K562 (cell line): ENCODE results near the gene PLCB4. TPM values are rescaled to one million over a fixed set of nuclear protein-coding genes. Genes with fewer than 3 reads are reported as not detected.

Source experiments
- ATF7 ChIP-seq: fragments of 450-650 bp; IDR thresholded peaks from 2 replicates; pipeline ENCODE4 v1.7.1; 2014; ENCODE audit warnings: mild to moderate bottlenecking, moderate library complexity
- BCOR ChIP-seq: fragments of 450-650 bp; IDR thresholded peaks from 2 replicates; pipeline ENCODE4 v1.6.1; 2016
- CBX3 ChIP-seq, 2 experiments: IDR thresholded peaks; 1 replicate in 1 of 2; 2 replicates in 1 of 2; pipeline ENCODE4 v1.6.1; 2012; ENCODE audit warnings: inconsistent platforms in 2 of 2, low read length in 2 of 2, borderline replicate concordance in 1 of 2, control low read depth in 1 of 2
- DMBX1 ChIP-seq: fragments of 250-450 bp; sonication (Bioruptor Pico); IDR thresholded peaks from 2 replicates; pipeline ENCODE4 v1.8.0; 2022; ENCODE audit warnings: inconsistent platforms, mild to moderate bottlenecking, moderate library complexity, borderline replicate concordance
- FOXK1 ChIP-seq: sonication (generic); formaldehyde crosslinking; IDR thresholded peaks from 2 replicates; pipeline ENCODE4 v1.8.0; 2022; ENCODE audit warnings: missing genetic modification reagents, mild to moderate bottlenecking, borderline replicate concordance
- KDM1A ChIP-seq, 2 experiments: fragments of 450-650 bp; IDR thresholded peaks; 2 replicates each; pipeline ENCODE4 v1.6.1; 2016; ENCODE audit warnings: mild to moderate bottlenecking in 2 of 2
- KHSRP ChIP-seq: fragments of 450-650 bp; IDR thresholded peaks from 2 replicates; pipeline ENCODE4 v1.6.1; 2017
- MEIS2 ChIP-seq: fragments of 450-650 bp; IDR thresholded peaks from 2 replicates; pipeline ENCODE4 v1.6.1; 2014; ENCODE audit warnings: mild to moderate bottlenecking; ENCODE audit not compliant: partially characterized antibody
- MTF1 ChIP-seq: fragments of 250-450 bp; sonication (Bioruptor Pico); IDR thresholded peaks from 2 replicates; pipeline ENCODE4 v1.9.0; 2021; ENCODE audit warnings: moderate library complexity, mild to moderate bottlenecking, inconsistent platforms, borderline replicate concordance
- NCOA1 ChIP-seq: fragments of 450-650 bp; IDR thresholded peaks from 2 replicates; pipeline ENCODE4 v1.6.1; 2016; ENCODE audit warnings: low read depth
- NR0B1 ChIP-seq: fragments of 450-650 bp; IDR thresholded peaks from one replicate; pipeline ENCODE4 v1.6.1; 2018; ENCODE audit warnings: mild to moderate bottlenecking, moderate library complexity; ENCODE audit not compliant: partially characterized antibody
- NR4A1 ChIP-seq, 2 experiments: fragments of 250-450 bp in 1 of 2; fragments of 450-650 bp in 1 of 2; sonication (Bioruptor Pico) in 1 of 2; IDR thresholded peaks; 2 replicates each; pipeline versions ENCODE4 v1.4.0 to v1.6.1; 2016 to 2020; ENCODE audit warnings: mild to moderate bottlenecking in 2 of 2, missing compliant biosample characterization in 1 of 2, missing genetic modification characterization in 1 of 2, moderate library complexity in 1 of 2
- PML ChIP-seq: IDR thresholded peaks from 2 replicates; pipeline ENCODE4 v1.6.1; 2012; ENCODE audit warnings: low read length, inconsistent platforms
- RCOR1 ChIP-seq, 2 experiments: IDR thresholded peaks; 2 replicates each; pipeline ENCODE4 v1.6.1; 2012; ENCODE audit warnings: low read depth in 2 of 2, low read length in 2 of 2, borderline replicate concordance in 1 of 2, improper control_type of control experiment in 1 of 2
- SMARCE1 ChIP-seq: fragments of 450-650 bp; IDR thresholded peaks from 2 replicates; pipeline ENCODE4 v1.7.1; 2016; ENCODE audit warnings: mild to moderate bottlenecking
- TBL1XR1 ChIP-seq, 2 experiments: IDR thresholded peaks; 2 replicates each; pipeline ENCODE4 v1.6.1; 2012; ENCODE audit warnings: improper control_type of control experiment in 2 of 2, low read length in 2 of 2, mild to moderate bottlenecking in 1 of 2
- ZMIZ1 ChIP-seq, 2 experiments: fragments of 150-350 bp in 1 of 2; IDR thresholded peaks; 2 replicates each; pipeline ENCODE4 v1.6.1; 2012 to 2016; ENCODE audit warnings: low read depth in 2 of 2, low read length in 2 of 2, mild to moderate bottlenecking in 1 of 2, moderate library complexity in 1 of 2
- ZNF384 ChIP-seq: IDR thresholded peaks from 2 replicates; pipeline ENCODE4 v1.6.1; 2012; ENCODE audit warnings: low read depth, low read length, improper control_type of control experiment
- ZNF696 ChIP-seq: fragments of 250-450 bp; sonication (Bioruptor Pico); conservative IDR thresholded peaks from 2 replicates; pipeline ENCODE4 v1.4.0; 2020; ENCODE audit warnings: mild to moderate bottlenecking, moderate library complexity
- polyA plus RNA-seq, 8 experiments: library from polyadenylated mRNA; depleted of rRNA in 4 of 8; stranded (reverse) in 5 of 8; unstranded in 3 of 8; fragments of >200 nt; fragmentation: Nextera tagmentation in 2 of 8; fragmentation: Illumina TruSeq in 1 of 8; extraction: Ambion mirVana in 2 of 8; extraction: Trizol in 1 of 8; gene quantifications; 2 replicates each; pipeline versions ENCODE4 v1.2.1 to v1.2.3, GENCODE V29; 2011 to 2014; ENCODE audit warnings: inconsistent platforms in 1 of 8, missing spikeins in 1 of 8
- total RNA-seq, 7 experiments: library from RNA; depleted of rRNA in 6 of 7; stranded (reverse); fragments of >200 nt in 6 of 7; fragmentation: Illumina TruSeq in 2 of 7; extraction: Trizol in 2 of 7; gene quantifications; 2 replicates each; pipeline versions ENCODE4 v1.2.1 to v1.2.3, GENCODE V29; 2011 to 2021; ENCODE audit warnings: low replicate concordance in 1 of 7
- TF ChIP-seq, protein P1 (sequence below): sonication (generic); formaldehyde crosslinking; IDR thresholded peaks from 2 replicates; pipeline ENCODE4 v1.8.0; 2022; ENCODE audit warnings: mild to moderate bottlenecking, missing genetic modification reagents

The PLCB4 gene
- total and polyA plus RNA-seq, 9 of the 15 experiments (the other 6 are each of a cell fraction or from before 2014, with no cell fraction given) = 0.20 to 2.9 (median 0.52) TPM

DNA sequence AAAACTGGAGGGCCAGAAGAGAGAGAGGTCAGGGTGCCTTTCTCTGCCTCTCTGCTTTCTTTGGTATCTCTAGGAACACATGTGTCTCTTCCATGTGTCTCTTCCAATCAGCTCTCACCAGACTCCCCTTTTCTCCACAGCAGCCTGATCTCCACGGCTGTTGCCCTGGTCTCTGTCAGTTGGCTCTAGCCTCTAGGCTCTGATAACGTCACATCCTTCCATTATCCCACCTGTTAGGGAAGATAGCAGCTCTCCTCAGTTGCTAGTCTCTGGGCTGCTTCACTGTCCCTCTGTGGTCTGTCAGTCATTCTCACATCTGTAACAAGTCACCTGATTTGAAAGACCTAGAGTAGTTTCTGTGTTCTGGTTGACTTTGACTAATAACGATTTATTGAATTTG lies 80.2 kb downstream of the PLCB4 start (continued):
- no peak for TF ChIP-seq NR4A1 (CRISPR knock-in tag; IDR thresholded peaks at IDR 0.05)
- TF ChIP-seq NR4A1 (tag; IDR thresholded peaks at IDR 0.05) = no peak
- peak; percentile 86; the same call in 1 of the 2 replicates for TF ChIP-seq NCOA1
- TF ChIP-seq TBL1XR1 (IDR thresholded peaks at IDR 0.05; ENCODE audit: low read length in 2 of 2) = 0 out of 4 replicates have a peak, but pooled peaks of 1 of the 2 experiments have one; percentile 27
- TF ChIP-seq MEIS2 = peak; percentile 81
- no peak for TF ChIP-seq NR0B1
- TF ChIP-seq DMBX1 = peak; percentile 84; the same call in 1 of the 2 replicates
- no peak for TF ChIP-seq MTF1 (CRISPR knock-in tag)
- peak; percentile 76 for TF ChIP-seq KHSRP
- TF ChIP-seq FOXK1 (CRISPR knock-in tag) = no peak
- peak; percentile 60; the same call in 1 of the 2 replicates for TF ChIP-seq ATF7
- TF ChIP-seq BCOR = peak; percentile 65
- TF ChIP-seq ZNF384 = no peak
- TF ChIP-seq ZNF696 = no peak
- peak; percentile 94 for TF ChIP-seq PML
- TF ChIP-seq CBX3 (IDR thresholded peaks at IDR 0.05; ENCODE audit: borderline replicate concordance in 1 of 2, low read length in 2 of 2) = peak in 1 of 2 experiments; percentile 60; a peak in 1 of 3 replicates
- peak; percentile 70; a peak in 3 of 4 replicates for TF ChIP-seq KDM1A (IDR thresholded peaks at IDR 0.05)
- peak; percentile 89 for TF ChIP-seq SMARCE1
- peak in 1 of 2 experiments; percentile 57; a peak in 1 of 4 replicates for TF ChIP-seq RCOR1 (IDR thresholded peaks at IDR 0.05; ENCODE audit: borderline replicate concordance in 1 of 2, low read depth in 2 of 2, low read length in 2 of 2)
- TF ChIP-seq, protein P1, sequence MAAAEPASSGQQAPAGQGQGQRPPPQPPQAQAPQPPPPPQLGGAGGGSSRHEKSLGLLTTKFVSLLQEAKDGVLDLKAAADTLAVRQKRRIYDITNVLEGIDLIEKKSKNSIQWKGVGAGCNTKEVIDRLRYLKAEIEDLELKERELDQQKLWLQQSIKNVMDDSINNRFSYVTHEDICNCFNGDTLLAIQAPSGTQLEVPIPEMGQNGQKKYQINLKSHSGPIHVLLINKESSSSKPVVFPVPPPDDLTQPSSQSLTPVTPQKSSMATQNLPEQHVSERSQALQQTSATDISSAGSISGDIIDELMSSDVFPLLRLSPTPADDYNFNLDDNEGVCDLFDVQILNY (CRISPR knock-in tag) = no peak
- TF ChIP-seq ZMIZ1 (IDR thresholded peaks at IDR 0.05; ENCODE audit: low read depth in 2 of 2, low read length in 2 of 2) = peak in 1 of 2 experiments; percentile 83; a peak in 2 of 4 replicates
